MM.1S (cell line): Measurements from ENCODE around the gene ASB2.

Source experiments
- EZH2phosphoT487 ChIP-seq: fragments of 300-600 bp; sonication (generic); IDR thresholded peaks from 2 replicates; pipeline ENCODE4 v1.6.1; 2018; ENCODE audit warnings: antibody characterized with exemption, low read length
- TF ChIP-seq, protein P1 (sequence below): fragments of 300-600 bp; sonication (generic); IDR thresholded peaks from 2 replicates; pipeline ENCODE4 v1.5.1; 2016; ENCODE audit warnings: antibody characterized with exemption, low read length, mixed read lengths

DNA sequence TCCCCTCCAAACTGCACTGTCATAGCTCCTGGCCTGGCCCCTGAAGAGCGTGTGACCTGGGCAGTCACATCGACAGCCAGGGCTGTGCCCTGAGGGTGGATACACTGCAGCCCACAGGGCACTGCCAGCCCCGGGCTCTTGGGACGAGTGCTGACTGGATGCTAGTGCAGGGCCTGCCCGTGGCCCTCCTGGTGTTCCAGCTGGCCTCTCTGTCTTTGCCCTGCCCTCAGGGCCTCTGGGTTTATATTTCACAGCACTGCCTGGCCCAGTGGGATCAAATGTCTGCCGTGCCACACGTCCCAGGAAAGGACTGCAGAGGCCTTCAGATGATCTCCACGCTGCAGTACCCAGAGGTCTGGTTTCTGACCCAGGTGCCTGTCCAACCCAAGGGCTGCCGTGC, 10.6 kb upstream of the ASB2 start:
- TF ChIP-seq, protein P1, sequence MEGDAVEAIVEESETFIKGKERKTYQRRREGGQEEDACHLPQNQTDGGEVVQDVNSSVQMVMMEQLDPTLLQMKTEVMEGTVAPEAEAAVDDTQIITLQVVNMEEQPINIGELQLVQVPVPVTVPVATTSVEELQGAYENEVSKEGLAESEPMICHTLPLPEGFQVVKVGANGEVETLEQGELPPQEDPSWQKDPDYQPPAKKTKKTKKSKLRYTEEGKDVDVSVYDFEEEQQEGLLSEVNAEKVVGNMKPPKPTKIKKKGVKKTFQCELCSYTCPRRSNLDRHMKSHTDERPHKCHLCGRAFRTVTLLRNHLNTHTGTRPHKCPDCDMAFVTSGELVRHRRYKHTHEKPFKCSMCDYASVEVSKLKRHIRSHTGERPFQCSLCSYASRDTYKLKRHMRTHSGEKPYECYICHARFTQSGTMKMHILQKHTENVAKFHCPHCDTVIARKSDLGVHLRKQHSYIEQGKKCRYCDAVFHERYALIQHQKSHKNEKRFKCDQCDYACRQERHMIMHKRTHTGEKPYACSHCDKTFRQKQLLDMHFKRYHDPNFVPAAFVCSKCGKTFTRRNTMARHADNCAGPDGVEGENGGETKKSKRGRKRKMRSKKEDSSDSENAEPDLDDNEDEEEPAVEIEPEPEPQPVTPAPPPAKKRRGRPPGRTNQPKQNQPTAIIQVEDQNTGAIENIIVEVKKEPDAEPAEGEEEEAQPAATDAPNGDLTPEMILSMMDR, result no peak
- no peak for TF ChIP-seq EZH2phosphoT487
